GM18526 (cell line): Measurements from ENCODE around the gene ACVRL1.

Source experiments
- POLR2A ChIP-seq: IDR thresholded peaks from 3 replicates; pipeline ENCODE4 v1.6.1; 2011; ENCODE audit not compliant: insufficient read length; ENCODE audit errors: extremely low read depth

ACVRL1 gene

DNA sequence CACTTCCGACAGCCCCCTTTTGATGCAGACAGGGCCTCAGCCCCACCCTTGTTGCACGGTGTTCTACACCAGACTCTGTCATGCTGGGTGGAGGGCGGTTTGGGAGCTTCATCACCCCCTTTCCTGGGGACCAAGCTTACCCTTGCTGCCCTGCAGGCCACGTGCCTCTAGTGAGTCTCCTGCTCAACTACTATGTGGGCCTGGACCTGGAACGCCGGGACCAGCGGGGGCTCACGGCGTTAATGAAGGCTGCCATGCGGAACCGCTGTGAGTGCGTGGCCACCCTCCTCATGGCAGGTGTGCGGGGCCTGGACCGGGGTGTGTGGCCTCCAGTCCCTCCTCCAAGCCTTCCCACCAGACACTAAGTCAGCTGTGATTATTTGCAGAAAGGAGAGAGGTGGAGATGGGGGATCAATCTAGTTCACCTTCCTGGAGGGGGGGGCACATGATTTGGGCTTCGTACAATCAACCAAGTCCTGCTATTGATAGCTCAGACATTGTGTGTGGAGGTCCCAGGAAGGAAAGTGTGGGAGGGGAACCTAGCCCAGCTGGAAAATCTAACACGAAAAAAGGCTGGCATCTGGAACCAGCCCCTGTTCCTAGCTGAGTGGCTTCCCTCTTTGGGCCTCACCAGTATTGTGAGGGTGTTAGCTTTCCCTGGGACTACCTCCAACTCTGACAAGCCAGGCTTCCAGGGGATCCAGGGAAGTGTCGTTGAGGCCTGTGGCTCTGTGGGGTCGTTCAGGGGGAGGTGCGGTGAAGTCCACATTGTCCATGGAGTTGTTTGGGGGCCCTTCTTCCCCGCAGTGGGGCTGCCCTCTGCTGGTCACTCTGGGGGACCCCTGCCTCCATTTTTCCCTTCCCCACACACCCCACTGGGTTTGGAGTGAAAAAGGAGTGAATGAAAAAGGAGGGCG is 17.8 kb upstream of the ACVRL1 start:
- TF ChIP-seq POLR2A: no peak

DNA sequence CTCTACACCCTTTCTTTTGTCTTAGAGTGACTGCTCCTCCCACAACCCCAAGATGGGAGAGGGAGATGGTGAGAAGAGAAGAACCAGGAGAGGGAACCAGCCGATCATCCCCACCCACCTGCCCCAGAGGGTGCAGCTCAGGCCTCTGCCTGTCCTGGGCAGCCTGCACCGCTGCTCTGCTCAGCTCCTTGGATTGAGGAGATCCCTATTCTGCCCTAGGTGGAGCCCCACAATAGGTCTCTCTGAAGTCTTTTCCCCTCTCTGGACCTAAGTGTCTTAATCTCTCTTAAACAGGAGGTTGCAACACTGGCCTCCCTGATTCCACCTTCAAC is 17.2 kb upstream of the ACVRL1 start:
- no peak for TF ChIP-seq POLR2A

DNA sequence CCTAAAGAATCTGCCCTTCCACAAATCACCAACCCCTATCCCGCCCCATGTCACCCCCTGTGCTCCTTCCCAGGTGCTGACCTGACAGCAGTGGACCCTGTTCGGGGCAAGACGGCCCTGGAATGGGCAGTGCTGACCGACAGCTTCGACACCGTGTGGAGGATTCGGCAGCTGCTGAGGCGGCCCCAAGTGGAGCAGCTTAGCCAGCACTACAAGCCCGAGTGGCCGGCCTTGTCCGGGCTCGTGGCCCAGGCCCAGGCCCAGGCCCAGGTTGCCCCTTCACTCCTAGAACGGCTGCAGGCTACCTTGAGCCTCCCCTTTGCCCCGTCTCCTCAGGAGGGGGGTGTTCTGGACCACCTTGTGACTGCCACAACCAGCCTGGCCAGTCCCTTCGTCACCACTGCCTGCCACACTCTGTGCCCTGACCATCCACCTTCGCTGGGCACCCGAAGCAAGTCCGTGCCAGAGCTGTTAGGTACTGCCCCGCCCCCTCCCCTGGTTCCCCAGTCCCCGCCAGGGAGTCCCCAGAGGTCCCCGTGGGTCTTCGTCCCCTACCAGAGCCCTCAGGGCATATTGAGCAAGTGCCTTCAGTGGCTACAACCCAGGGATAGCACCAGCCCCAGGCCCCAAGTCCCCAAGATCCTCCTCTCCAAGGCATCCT is 16.7 kb upstream of the ACVRL1 start:
- no peak for TF ChIP-seq POLR2A

DNA sequence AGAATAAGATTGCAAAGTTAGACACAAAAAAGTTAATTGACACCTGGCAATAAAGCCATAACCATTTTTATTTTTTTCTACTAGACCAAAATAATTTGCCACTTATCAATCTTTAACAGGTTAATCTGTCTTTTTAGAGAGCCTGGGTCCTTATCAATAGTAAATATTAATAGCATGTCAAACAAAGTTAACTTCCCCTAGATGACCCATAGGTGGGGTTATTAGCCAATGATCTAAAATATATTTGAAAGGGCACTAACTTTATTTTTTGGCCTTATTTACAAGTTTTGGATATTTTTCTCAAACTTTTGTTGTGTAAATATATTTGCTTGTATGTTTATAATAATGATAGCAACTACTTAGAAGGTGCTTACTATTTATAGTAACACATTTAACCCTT is 15.5 kb upstream of the ACVRL1 start:
- TF ChIP-seq POLR2A: no peak

GRCh38 chr12:51893786-51894185 is 13.5 kb upstream of the ACVRL1 start:
- no peak for TF ChIP-seq POLR2A

DNA sequence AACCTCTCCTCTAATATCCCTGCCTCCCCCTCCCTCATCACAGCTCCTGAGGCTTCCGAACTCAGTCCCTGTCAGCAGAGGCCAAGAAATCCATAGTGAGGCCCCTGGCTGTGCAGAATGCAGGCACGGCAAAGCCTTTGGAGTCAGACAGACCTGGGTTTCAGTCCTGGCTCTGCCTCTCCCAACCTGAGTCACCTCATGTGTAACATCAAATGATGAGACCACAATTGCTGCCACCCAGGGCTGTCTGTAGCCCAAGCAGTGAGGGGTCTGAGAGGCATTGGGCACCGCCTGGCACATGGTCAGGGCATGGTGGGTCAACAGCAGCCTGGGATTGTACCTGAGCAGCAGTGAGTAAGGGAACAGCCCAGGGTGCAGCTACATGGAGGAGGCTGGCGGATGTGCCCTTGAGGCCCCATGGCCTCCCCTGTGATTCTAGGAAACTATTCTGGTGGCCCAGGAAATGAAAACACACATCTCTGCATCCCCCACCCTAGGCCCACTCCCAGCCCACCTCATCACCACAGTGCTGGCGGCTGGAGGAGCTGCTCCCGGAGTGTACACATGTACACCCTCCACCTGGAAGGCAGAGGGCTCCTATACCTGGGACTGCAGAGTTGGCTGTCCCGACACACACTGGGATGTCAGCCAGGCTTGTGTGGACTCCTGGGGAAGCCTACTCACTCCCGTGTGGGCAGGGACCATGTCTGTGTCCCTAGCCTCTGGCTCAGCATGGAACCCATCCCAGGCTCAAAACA is 11.7 kb upstream of the ACVRL1 start:
- no peak for TF ChIP-seq POLR2A

GRCh38 chr12:51896236-51896635 is 11.1 kb upstream of the ACVRL1 start:
- no peak for TF ChIP-seq POLR2A

GRCh38 chr12:51897181-51897580 is 10.1 kb upstream of the ACVRL1 start:
- TF ChIP-seq POLR2A: no peak

GRCh38 chr12:51898506-51898905 is 8.8 kb upstream of the ACVRL1 start:
- TF ChIP-seq POLR2A: no peak

GRCh38 chr12:51898937-51899336 is 8.4 kb upstream of the ACVRL1 start:
- no peak for TF ChIP-seq POLR2A

- TF ChIP-seq POLR2A: no peak
These were observed 6.9 kb upstream of the ACVRL1 start for GRCh38 chr12:51900323-51900889.

- no peak for TF ChIP-seq POLR2A
These were observed 6.0 kb upstream of the ACVRL1 start for GRCh38 chr12:51901121-51901817.

DNA sequence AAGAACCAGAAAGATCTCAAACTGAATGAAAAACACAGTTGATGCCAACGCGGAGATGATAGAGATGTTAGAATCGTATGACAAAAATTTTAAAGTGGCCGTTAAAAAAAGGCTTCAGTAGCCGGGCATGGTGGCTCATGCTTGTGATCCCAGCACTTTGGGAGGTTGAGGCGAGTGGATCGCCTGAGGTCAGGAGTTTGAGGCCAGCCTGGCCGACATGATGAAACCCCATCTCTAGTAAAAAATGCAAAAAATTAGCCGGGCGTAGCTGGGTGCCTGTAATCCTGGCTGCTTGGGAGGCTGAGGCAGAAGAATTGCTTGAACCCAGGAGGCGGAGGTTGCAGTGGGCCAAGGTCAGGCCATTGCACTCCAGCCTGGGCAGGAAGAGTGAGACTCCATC is 5.4 kb upstream of the ACVRL1 start:
- no peak for TF ChIP-seq POLR2A

DNA sequence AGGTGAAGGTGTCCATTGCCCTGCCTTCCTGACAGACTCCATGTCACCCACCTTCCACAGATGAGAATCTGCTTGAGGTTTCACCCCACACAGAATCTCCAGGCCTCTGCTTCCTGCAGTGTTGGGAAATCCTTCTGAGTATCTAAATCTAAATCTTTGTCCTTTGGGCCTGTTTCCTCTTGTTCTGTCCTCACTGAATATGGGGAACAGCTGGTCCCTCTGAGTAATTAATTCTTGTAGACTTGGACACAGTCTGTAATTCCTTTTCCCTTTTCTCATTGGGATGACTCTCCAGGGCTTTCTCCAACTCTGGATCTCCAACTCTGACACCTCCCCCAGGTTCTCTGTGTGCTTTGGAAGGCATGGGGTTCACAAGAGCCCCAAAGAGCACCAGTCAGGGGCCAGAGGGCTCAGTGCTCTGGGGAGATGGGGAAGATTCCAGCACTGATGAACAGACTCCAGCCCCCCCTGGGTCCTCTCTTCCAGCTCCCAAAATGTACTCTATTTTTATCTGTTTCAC is 2.3 kb upstream of the ACVRL1 start:
- no peak for TF ChIP-seq POLR2A
